T-helper 22 cell (primary cell): Measurements from ENCODE around the gene OR2T10.
"Not testable (repeated sequence)": the region's sequence is repeated elsewhere in the genome, so short reads cannot be mapped to it uniquely, and the experiment has no call there.

Experiments
- DNase-seq: peaks from one replicate; pipeline ENCODE4 v3.0.0-alpha.2; 2020; ENCODE audit warnings: low read depth

Gene OR2T10, protein sequence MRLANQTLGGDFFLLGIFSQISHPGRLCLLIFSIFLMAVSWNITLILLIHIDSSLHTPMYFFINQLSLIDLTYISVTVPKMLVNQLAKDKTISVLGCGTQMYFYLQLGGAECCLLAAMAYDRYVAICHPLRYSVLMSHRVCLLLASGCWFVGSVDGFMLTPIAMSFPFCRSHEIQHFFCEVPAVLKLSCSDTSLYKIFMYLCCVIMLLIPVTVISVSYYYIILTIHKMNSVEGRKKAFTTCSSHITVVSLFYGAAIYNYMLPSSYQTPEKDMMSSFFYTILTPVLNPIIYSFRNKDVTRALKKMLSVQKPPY

DNA sequence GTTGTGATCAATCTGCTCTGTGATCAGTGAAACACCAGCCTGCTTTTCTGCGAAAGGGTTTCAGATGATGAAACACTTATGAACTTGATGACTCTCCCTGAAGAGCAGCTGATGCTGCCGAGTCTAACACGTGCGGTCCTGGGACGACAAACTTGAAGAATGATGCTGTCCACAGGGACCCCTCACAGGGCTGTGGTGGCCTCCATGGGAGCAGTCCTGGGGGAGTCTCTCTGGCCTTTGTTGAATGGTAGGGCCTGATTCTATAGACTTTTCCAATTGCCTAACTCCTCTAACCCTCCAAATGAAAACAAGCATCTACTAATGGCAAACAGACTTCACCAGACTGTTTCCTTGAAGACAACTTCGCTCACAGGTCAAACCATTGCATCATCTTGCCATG lies at the start of gene OR2T10:
Gene OR2T10 (minus strand): TSS at position 112 of the 400 bp plus-strand sequence. CDS start 3,932 bp downstream, outside the sequence.
- no peak for DNase-seq

DNA sequence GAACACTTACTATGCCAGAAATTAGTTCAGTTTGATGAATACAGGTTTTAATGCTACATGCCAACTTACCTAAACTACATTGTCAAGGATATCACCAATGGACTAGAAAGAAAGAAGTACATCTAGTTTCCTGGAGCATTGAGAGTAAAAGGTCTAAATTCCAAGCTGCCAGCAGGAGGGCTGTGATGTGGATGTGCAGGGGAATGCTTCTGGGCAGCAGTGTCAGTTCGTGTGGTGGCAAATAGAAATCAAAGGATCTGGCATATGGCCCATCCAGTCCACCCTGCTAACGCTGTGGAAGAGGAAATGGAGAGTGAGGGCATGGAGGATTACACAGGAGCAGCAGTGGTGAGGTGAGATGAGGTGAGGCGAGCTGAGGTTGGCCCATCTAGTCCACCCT lies 47.7 kb upstream of the OR2T10 start, which contains the start of gene OR2T35:
Gene OR2T35 (minus strand): TSS at position 101 of the 400 bp plus-strand sequence. CDS start 6,020 bp downstream, outside the sequence.
- DNase-seq: not testable (repeated sequence)

DNA sequence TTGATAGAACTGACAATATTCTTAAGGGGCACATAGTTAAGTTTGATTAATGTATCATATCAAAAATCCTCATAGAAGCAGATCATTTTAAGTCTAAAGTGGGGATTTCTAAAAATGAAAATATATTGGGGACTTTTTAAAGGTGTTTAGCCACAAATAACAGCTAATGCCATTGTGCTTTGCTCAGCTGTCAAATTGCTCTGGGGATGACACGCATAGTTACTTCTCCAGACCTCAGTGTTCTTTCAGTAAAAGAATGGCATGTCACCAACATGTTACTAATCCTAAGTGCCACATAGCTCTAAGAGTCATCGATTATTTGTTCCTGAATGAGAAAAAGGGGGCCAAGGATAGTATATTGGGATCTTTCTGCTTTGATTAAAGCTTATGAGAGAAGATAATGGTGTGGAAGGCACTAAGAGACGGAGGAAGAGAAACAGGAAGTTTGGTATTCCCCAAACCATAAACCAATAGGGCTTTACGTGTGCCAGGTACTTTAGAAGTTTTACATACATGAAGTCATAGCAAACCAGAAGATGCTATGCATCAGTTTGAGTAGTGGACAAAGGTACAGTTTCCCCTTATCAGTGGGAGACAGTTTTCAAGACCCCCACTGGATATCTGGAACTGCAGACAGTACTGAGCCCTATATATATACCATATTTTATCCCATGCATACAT lies 45.6 kb upstream of the OR2T10 start:
- not testable (repeated sequence) for DNase-seq

GRCh38 chr1:248641583-248641982 lies 44.1 kb upstream of the OR2T10 start:
- DNase-seq: not testable (repeated sequence)

- DNase-seq: not testable (repeated sequence)
These were observed 43.4 kb upstream of the OR2T10 start for GRCh38 chr1:248640906-248641305.

DNA sequence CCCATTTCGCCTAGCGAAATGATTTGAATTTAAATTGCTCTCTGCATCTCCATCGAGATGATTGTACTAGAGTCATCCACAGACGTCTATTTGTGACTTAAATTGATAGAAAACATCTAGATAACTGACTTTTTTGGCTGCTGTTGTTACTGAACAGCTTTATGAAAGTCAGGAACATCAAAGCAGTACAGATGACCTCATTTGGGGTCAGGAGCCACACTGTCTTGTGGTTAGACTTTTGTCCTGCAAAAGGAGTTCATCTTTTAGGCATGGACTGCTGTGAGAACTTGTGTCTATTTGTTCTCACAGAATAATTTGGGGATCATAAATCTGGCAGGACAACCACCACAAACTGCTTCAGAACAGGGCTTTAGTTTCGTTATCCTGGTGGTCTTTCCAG lies 42.2 kb upstream of the OR2T10 start:
- DNase-seq: not testable (repeated sequence)

- DNase-seq: not testable (repeated sequence)
These were observed 39.1 kb upstream of the OR2T10 start for GRCh38 chr1:248636612-248637011.

- DNase-seq: not testable (repeated sequence)
These were observed 37.5 kb upstream of the OR2T10 start, which contains the start of gene OR2T11 for GRCh38 chr1:248634991-248635390. TSS of gene OR2T11 (minus strand) at chr1:248635091. CDS start at chr1:248627128, 7,963 bp downstream.

DNA sequence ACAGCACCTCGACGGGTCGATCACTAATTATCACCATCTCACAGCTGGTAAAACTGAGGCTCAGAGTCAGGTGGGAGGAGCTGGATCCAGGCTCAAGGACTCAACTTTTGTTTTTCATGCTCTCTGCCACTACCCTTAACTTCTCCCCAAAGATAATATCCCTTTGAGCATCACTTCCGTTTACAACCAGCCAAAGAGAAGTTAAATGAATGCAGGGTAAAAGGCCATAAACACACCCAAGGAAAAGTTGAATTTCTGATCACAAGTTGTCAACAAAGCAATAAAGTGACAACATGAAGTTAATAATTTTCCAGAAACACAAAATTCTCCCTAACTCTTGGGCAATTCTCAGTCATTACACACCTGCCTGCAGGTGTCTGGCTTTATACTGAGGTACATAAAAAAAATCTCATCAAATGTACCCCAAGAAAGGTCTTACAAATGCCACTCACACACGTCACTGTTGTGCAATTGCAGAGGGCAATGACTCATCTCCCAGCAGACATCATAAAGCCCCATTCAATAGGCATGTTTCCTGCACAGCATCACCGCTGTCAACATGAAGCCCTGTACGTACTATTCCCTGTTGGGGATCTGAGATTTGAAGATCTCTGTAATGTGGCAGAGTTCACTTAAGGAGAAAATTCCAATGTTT lies 34.0 kb upstream of the OR2T10 start:
- no peak for DNase-seq

DNA sequence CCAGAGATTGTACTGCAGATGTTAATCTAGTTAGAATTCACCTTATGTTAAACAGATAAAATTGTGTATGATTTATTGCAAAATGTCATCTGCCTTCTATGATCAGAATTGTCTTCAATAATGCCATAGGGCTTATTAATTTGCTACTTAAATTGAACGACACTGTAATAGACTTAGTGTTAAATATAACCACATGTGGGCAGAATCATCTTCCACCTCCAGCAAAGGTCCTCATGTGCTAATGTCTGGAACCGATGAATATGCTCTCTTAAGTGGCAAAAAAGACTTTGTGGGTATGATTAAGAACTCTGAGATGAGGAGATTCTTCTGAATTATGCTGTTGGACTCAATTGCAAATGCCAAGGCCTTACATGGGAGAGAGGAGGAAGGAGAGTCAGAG lies 33.1 kb upstream of the OR2T10 start:
- no peak for DNase-seq

DNA sequence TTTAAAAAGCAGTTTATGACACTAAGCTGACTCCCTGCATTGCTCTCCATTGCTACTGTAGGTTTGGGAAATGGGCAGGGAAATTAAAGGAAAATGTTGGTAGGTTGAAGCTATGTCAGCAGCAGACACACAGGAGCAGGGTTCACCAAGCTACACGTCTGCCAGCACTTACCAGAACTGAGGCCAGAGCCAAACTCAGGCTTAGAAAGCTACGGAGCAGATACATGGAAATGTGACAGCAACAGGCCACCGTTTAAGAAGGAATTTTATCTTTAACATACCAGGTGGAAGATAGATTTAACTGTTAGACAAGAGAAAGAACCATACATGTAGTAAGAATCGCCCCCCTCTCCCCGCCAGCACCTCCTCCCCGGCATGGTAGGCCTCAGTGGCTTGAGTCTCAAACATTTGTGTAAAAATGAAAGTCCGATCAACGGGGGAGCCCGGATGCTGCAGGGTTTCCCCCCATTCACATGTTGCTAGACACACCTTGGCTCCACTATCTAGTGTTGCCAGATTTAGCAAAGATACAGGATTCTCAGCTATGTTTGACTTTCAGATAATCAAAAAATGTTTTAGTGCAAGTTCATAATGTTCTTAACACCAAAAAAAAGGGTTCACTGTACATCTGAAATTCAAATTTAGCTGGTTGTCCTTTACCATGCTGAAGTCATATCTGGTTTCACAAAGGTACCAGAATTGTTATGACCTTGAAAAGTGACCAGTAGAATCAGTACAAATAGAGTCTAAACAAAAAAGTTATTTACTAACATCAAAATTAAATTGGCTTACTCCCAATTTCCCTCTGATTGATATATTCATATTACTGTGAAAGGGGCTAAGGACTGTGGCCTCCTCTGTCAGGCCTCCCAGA lies 30.7 kb upstream of the OR2T10 start:
- no peak for DNase-seq

- no peak for DNase-seq
These were observed 28.5 kb upstream of the OR2T10 start for GRCh38 chr1:248625971-248626370.

GRCh38 chr1:248625166-248625565 lies 27.7 kb upstream of the OR2T10 start:
- DNase-seq: no peak

- DNase-seq: no peak
These were observed 25.1 kb upstream of the OR2T10 start for GRCh38 chr1:248622570-248623001.

DNA sequence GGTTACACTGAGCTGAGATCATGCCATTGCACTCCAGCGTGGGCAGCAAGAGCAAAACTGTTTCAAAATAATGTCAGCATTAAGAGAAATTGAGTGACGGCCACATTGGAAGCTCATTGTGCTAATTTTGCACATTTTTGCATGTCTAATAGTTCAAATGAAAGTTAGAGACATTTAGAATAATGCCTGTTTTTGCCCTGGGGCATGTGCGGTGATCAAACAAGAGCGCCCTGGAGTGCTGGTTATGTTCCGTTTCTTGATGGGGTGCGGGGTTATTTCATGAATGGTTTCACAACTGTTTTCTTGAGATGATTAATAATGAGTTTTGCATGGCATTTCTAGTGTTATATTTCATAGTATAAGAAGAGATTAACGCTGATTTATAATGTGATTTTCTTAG lies 24.3 kb upstream of the OR2T10 start:
- no peak for DNase-seq

DNA sequence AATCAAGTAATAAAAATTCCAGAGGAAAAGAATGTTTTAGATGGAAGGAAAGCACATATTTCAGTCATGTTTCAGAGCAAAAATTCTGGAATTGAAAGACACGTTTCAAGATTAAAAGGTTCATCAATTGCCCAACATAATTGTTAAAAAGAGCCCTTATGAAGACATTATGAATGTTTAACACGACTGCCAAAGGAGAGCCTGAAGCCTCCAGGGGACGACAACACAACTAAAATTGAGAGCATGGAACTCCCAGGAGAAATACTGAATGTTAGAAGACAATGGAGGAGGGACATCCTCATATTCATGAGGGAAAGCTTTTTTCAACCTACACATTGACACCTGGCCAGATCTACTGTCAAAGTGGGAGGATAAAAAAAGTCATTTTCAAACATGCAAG lies 21.4 kb upstream of the OR2T10 start:
- DNase-seq: peak; percentile 0

- DNase-seq: no peak
These were observed 20.6 kb upstream of the OR2T10 start for GRCh38 chr1:248618119-248618518.

GRCh38 chr1:248613742-248614141 lies 16.2 kb upstream of the OR2T10 start:
- no peak for DNase-seq

GRCh38 chr1:248611883-248612414 lies 14.4 kb upstream of the OR2T10 start:
- no peak for DNase-seq

DNA sequence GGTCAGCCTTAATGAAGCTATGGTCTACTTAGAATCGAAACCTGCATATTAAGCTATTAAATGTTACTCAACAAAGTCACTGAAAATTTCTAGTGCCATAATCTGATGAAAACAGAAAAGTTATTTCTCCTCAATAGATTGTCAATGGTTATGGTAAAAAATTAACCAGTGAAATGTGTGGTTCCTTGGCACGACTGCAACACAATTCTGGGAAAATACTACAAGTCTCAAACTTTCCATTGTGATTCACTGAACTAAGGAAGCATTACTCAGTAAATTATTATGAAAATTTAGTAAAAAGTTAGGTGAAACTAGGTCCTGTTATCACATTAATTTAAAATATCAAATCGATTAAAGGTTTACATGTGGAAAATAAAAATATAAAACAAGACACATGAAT lies 12.8 kb upstream of the OR2T10 start:
- no peak for DNase-seq

- DNase-seq: no peak
These were observed 1.9 kb upstream of the OR2T10 start for GRCh38 chr1:248599396-248599795.
